ENCODE measurements around the gene OR6S1. TPM values are rescaled to one million over a fixed set of nuclear protein-coding genes. Genes with fewer than 3 reads are reported as not detected.

OR6S1 gene
- polyA plus RNA-seq, 1 of the 3 experiments (the other 2 are of a cell fraction), result not detected

- no peak for TF ChIP-seq PBX3 (IDR thresholded peaks at IDR 0.05)
- no peak for TF ChIP-seq USF2 (IDR thresholded peaks at IDR 0.05; ENCODE audit: borderline replicate concordance, low read depth, low read length)
- TF ChIP-seq MAX (IDR thresholded peaks at IDR 0.05; ENCODE audit: low read depth), result no peak
These were observed 49.6 kb upstream of the OR6S1 start (continued) for GRCh38 chr14:20690848-20691640.

GRCh38 chr14:20688167-20688839 is 46.8 kb upstream of the OR6S1 start, which contains the start of gene ANG:
TSS of gene ANG (plus strand) at chr14:20688764. CDS start at chr14:20693565, 4,801 bp downstream.
- no peaks in the 10 kb centered on the region for H4K20me1 ChIP-seq (ENCODE audit: insufficient read depth)
- H3K79me2 ChIP-seq (ENCODE audit: insufficient read depth), result no peaks in the 10 kb centered on the region
- no peaks in the 10 kb centered on the region for H3K9me3 ChIP-seq
- no peak for DNase-seq
- H3K4me1 ChIP-seq (ENCODE audit: control insufficient read depth in 1 of 2, insufficient read depth in 2 of 2, low read depth in 1 of 2, low read length in 1 of 2), result peaks cover 0 to 11% of the 10 kb centered on the region in 2 experiments; a peak in 1 of 4 replicates
- H3K27me3 ChIP-seq (ENCODE audit: insufficient read depth), result no peaks in the 10 kb centered on the region
- H2AFZ ChIP-seq (ENCODE audit: low read depth), result no peak within 1 kb of the TSS
- peaks cover 14% of the 10 kb centered on the region for H3F3A ChIP-seq (replicated peaks; ENCODE audit: insufficient read depth)
- no peak within 1 kb of the TSS for H3K4me2 ChIP-seq
- no peak within 1 kb of the TSS for H3K27ac ChIP-seq (ENCODE audit: low read depth in 2 of 2, low read length in 1 of 2)
- ChIA-PET POLR2A (no interaction called here), CTCF (no interaction called here)
- H3K9me2 ChIP-seq, result no peaks in the 10 kb centered on the region
- H3K9ac ChIP-seq, result no peak within 1 kb of the TSS
- 31% methylated on average over 7 of the region's 7 CpGs for WGBS (ENCODE audit: low lambda C conversion rate)
- no peak within 1 kb of the TSS for H3K4me3 ChIP-seq (ENCODE audit: low read depth in 2 of 2, low read length in 1 of 2)
- no peaks in the 10 kb centered on the region for H3K36me3 ChIP-seq (replicated peaks in 1 of 2; ENCODE audit: control insufficient read depth in 1 of 2, insufficient read depth in 2 of 2, low read length in 1 of 2)
- no peak for TF ChIP-seq FOXJ3 (CRISPR knock-in tag; IDR thresholded peaks at IDR 0.05)
- no peak for TF ChIP-seq NFIC (IDR thresholded peaks at IDR 0.05; ENCODE audit: borderline replicate concordance)
- TF ChIP-seq RXRA (IDR thresholded peaks at IDR 0.05; ENCODE audit: borderline replicate concordance, low read depth), result no peak
- TF ChIP-seq GATA2 (CRISPR knock-in tag; IDR thresholded peaks at IDR 0.05), result no peak
- no peak for TF ChIP-seq ZBTB33 (IDR thresholded peaks at IDR 0.05; ENCODE audit: borderline replicate concordance, low read depth)
- TF ChIP-seq NRF1 (IDR thresholded peaks at IDR 0.05; ENCODE audit: low read depth, low read length), result no peak
- no peak for TF ChIP-seq USF1 (IDR thresholded peaks at IDR 0.05; ENCODE audit: borderline replicate concordance, low read depth)
- TF ChIP-seq RCOR1 (IDR thresholded peaks at IDR 0.05; ENCODE audit: low read length), result no peak
- no peak for TF ChIP-seq POLR2AphosphoS5 (IDR thresholded peaks at IDR 0.05; ENCODE audit: low read depth, low read length)
- TF ChIP-seq RAD21 (IDR thresholded peaks at IDR 0.05; ENCODE audit: low read length), result no peak
- no peak for TF ChIP-seq YY1 (IDR thresholded peaks at IDR 0.05; ENCODE audit: low read depth)
- TF ChIP-seq PBX3 (IDR thresholded peaks at IDR 0.05), result no peak
- TF ChIP-seq GABPA (IDR thresholded peaks at IDR 0.05; ENCODE audit: low read depth), result no peak
- no peak for TF ChIP-seq RFX5 (IDR thresholded peaks at IDR 0.05; ENCODE audit: low read length)
- TF ChIP-seq IRF3 (IDR thresholded peaks at IDR 0.05; ENCODE audit: low read depth, low read length), result no peak
- no peak for TF ChIP-seq JUND (IDR thresholded peaks at IDR 0.05)
